Psoas muscle (tissue), 8 donors: Measurements from ENCODE around the gene FSTL4. TPM values are rescaled to one million over a fixed set of nuclear protein-coding genes. Genes with fewer than 3 reads are reported as not detected.
A peak's percentile ranks its signal among the peaks of the same experiment; 100 is the strongest.

Experiments used
- ATAC-seq, 4 donors: fragments of 200-7000 bp; cut with Tn5 transposase; one replicate each; pipeline ENCODE4 v1.9.1; 2020; ENCODE audit warnings: moderate library complexity in 3 of 4, mild to moderate bottlenecking in 2 of 4
- DNase-seq, 2 donors: peaks; one replicate each; pipeline ENCODE4 v3.0.0-alpha.2; 2020
- H3K27ac ChIP-seq: fragments of 200-600 bp; one replicate; pipeline ENCODE4 v1.8.0; 2022
- H3K27me3 ChIP-seq, 3 donors: fragments of 200-600 bp in 1 of 3; one replicate each; pipeline versions ENCODE4 v1.6.1 to v1.8.0; 2013 to 2022; ENCODE audit warnings: low read length in 2 of 3, mild to moderate bottlenecking in 2 of 3, moderate library complexity in 1 of 3; ENCODE audit not compliant: insufficient read depth in 3 of 3
- H3K36me3 ChIP-seq, 2 donors: fragments of 200-600 bp in 1 of 2; one replicate each; pipeline versions ENCODE4 v1.6.1 to v1.8.0; 2013 to 2022; ENCODE audit warnings: low read depth in 1 of 2, mild to moderate bottlenecking in 1 of 2, moderate library complexity in 1 of 2; ENCODE audit not compliant: insufficient read depth in 1 of 2
- H3K4me1 ChIP-seq: fragments of 200-600 bp; one replicate; pipeline ENCODE4 v1.8.0; 2022
- H3K4me3 ChIP-seq: fragments of 200-600 bp; one replicate; pipeline ENCODE4 v1.8.0; 2022; ENCODE audit warnings: mild to moderate bottlenecking
- H3K9me3 ChIP-seq: fragments of 200-600 bp; one replicate; pipeline ENCODE4 v1.8.0; 2022
- CTCF ChIP-seq: fragments of 200-600 bp; IDR thresholded peaks from one replicate; pipeline ENCODE4 v1.8.0; 2022; ENCODE audit warnings: antibody characterized with exemption
- WGBS, 3 donors: extraction: QIAGEN DNeasy Blood & Tissue Kit; methylation state at CpG; one replicate each; pipeline versions ENCODE4 v1.1.6 to v1.1.7; 2013; 5-methylcytosine and 5-hydroxymethylcytosine counted together
- intact Hi-C, 2 donors: fragments of 100-400 bp; cut with DNase I; formaldehyde crosslinking; loops; one replicate each; pipeline versions ENCODE4 v1.11.0 to v1.14.2; 2022
- polyA plus RNA-seq, 3 donors: library from polyadenylated mRNA; stranded (reverse); fragments of 200-250 nt; gene quantifications; one replicate each; pipeline ENCODE4 v1.2.3, GENCODE V29; 2013
- total RNA-seq, 4 donors: library from RNA; stranded (reverse); fragmentation: NEBNext Ultra II Directional in 2 of 4; extraction: Animal tissue kit (Norgen Biotek cat#: 25700) in 2 of 4; gene quantifications; one replicate each; pipeline versions ENCODE4 v1.2.1 to v1.2.4, GENCODE V29; 2021 to 2023
- donor health status: healthy with polysubstance abuse.
- donor health status: DM: no; HTN: no; CAD: no; lungs with moderate emphysema.
- donor health status: Bipolar disorder and iron deficiency.
- donor health status: healthy.
- donor health status: DM: yes; HTN: yes; CAD: no.
- donor health status: DM: no; HTN: no; CAD: no.
- donor health status: DM: no; HTN: no; CAD: no.
- donor health status: DM: yes; HTN: yes; CAD: no.

Gene FSTL4
- total and polyA plus RNA-seq, 7 donors: 0.07 to 0.81 (median 0.24) TPM

GRCh38 chr5:133228316-133228715, 384.0 kb downstream of the FSTL4 start:
- ATAC-seq: no peak
- H3K36me3 ChIP-seq: no peaks in the 10 kb centered on the region
- no peaks in the 10 kb centered on the region for H3K9me3 ChIP-seq
- no peak overlapping the region for H3K27ac ChIP-seq
- DNase-seq: no peak
- no peak overlapping the region for H3K4me3 ChIP-seq
- no peaks in the 10 kb centered on the region for H3K27me3 ChIP-seq
- intact Hi-C loops: no loop called here
- 91 to 95% (median 92%) methylated on average over 1 of the region's 1 CpG for WGBS, 3 donors
- no peak for TF ChIP-seq CTCF
- H3K4me1 ChIP-seq: peaks cover 9% of the 10 kb centered on the region

GRCh38 chr5:133227897-133228296, 384.4 kb downstream of the FSTL4 start:
- Histone ChIP-seq H3K4me1 (peaks cover 9% of the 10 kb centered on the region), H3K27me3 (no peaks in the 10 kb centered on the region), H3K36me3 (no peaks in the 10 kb centered on the region), H3K4me3 (no peak overlapping the region), H3K9me3 (no peaks in the 10 kb centered on the region), H3K27ac (no peak overlapping the region)
- ATAC-seq: no peak
- 88 to 93% (median 89%) methylated on average over 6 of the region's 6 CpGs for WGBS, 3 donors
- TF ChIP-seq CTCF: no peak
- no peak for DNase-seq
- intact Hi-C loops: no loop called here

GRCh38 chr5:133227082-133227481, 385.3 kb downstream of the FSTL4 start:
- H3K9me3 ChIP-seq: no peaks in the 10 kb centered on the region
- 77 to 79% (median 77%) methylated on average over 3 of the region's 3 CpGs for WGBS, 3 donors
- TF ChIP-seq CTCF: no peak
- intact Hi-C loops: no loop called here
- H3K4me3 ChIP-seq: no peak overlapping the region
- peaks cover 9% of the 10 kb centered on the region for H3K4me1 ChIP-seq
- H3K27ac ChIP-seq: no peak overlapping the region
- no peaks in the 10 kb centered on the region for H3K36me3 ChIP-seq
- no peaks in the 10 kb centered on the region for H3K27me3 ChIP-seq
- no peak for DNase-seq
- no peak for ATAC-seq

- H3K36me3 ChIP-seq: no peaks in the 10 kb centered on the region
- no peak overlapping the region for H3K4me3 ChIP-seq
- H3K27me3 ChIP-seq: no peaks in the 10 kb centered on the region
- intact Hi-C loops: no loop called here
- H3K4me1 ChIP-seq: peaks cover 9% of the 10 kb centered on the region
- WGBS, 3 donors: 67 to 85% (median 83%) methylated on average over 1 of the region's 1 CpG
- H3K27ac ChIP-seq: peak overlapping the region; percentile 76
- no peaks in the 10 kb centered on the region for H3K9me3 ChIP-seq
- ATAC-seq: peak in 2 of 4 donors; percentile 25 to 38
- DNase-seq: no peak
- no peak for TF ChIP-seq CTCF
Measured at GRCh38 chr5:133226186-133226585, 386.2 kb downstream of the FSTL4 start.

GRCh38 chr5:133225671-133226152, 386.6 kb downstream of the FSTL4 start:
- DNase-seq (peak; percentile 48 to 77), ATAC-seq (peak; percentile 93 to 96 (median 94))
- no peak overlapping the region for H3K4me3 ChIP-seq
- H3K4me1 ChIP-seq: peaks cover 9% of the 10 kb centered on the region
- no peaks in the 10 kb centered on the region for H3K9me3 ChIP-seq
- WGBS, 3 donors: 32 to 54% (median 40%) methylated on average over 7 of the region's 7 CpGs
- no peaks in the 10 kb centered on the region for H3K36me3 ChIP-seq
- H3K27ac ChIP-seq: peak overlapping the region; percentile 76
- no peaks in the 10 kb centered on the region for H3K27me3 ChIP-seq
- TF ChIP-seq CTCF: no peak
- intact Hi-C loops: no loop called here
